Kidney epithelial cell (primary cell): ENCODE data around the gene AMPD3. TPM values are rescaled to one million over a fixed set of nuclear protein-coding genes. Genes with fewer than 3 reads are reported as not detected.

Experiments used
- DNase-seq: peaks from one replicate; pipeline ENCODE4 v3.0.0-alpha.2; 2010; ENCODE audit warnings: low read depth
- H3K27me3 ChIP-seq: 2 replicates; pipeline ENCODE4 v1.6.0; 2011; ENCODE audit warnings: low read length; ENCODE audit not compliant: control insufficient read depth, insufficient read depth
- H3K36me3 ChIP-seq: 2 replicates; pipeline ENCODE4 v1.5.1; 2011; ENCODE audit warnings: low read length; ENCODE audit not compliant: control insufficient read depth, insufficient read depth
- H3K4me3 ChIP-seq: 2 replicates; pipeline ENCODE4 v1.5.1; 2011; ENCODE audit warnings: low read depth, mild to moderate bottlenecking, control low read depth, low read length
- total RNA-seq: library from RNA; depleted of rRNA; stranded (reverse); fragments of >200 nt; gene quantifications from 2 replicates; pipeline ENCODE4 v1.2.3, GENCODE V29; 2015
- TF ChIP-seq, protein P1 (sequence below): IDR thresholded peaks from 2 replicates; pipeline ENCODE4 v1.5.1; 2011; ENCODE audit warnings: mild to moderate bottlenecking, moderate library complexity, low read length, control low read depth, inconsistent platforms; ENCODE audit not compliant: insufficient read depth, poor library complexity, severe bottlenecking

AMPD3 gene
- total RNA-seq, 1 donor from 2014 or later: 6.6 TPM

DNA sequence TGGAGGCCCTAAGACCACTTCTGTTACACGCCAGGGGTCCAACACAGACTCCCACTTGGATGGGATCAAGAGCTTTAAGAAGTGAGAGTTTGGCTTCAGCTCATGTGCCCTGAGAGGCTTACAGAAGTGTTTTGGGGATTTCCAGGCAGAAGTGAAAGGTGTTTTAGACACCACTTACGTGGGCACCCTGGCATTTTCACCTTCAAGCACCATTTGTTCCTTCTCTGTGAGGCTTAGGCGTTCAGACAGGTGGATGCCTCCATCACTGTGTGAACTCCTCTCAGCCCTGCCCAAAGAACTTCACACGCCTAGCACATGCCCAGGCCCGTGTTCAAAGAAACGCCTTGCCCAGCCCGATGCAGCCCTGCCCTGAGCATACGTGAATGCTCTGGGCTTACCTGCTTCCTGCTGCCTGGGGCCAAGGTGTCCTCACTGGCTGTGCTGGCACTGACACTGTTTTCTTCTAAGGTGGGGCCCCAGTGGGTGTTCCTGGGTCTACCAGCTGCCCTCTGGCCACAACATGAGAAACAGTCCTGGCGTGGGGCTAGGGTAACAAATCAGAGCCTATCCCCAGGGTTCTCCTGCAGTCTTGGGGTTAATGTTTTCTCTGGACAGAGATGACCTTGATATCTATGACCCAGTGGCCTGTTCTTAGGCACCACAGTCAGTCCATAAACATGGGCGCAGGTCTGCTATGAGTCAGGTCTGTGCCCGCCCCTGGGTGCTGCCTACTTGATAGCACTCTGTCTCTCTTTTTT lies 34.0 kb downstream of the AMPD3 start:
- Histone ChIP-seq H3K36me3 (no peaks in the 10 kb centered on the region), H3K27me3 (no peaks in the 10 kb centered on the region), H3K4me3 (no peak overlapping the region)
- TF ChIP-seq, protein P1, sequence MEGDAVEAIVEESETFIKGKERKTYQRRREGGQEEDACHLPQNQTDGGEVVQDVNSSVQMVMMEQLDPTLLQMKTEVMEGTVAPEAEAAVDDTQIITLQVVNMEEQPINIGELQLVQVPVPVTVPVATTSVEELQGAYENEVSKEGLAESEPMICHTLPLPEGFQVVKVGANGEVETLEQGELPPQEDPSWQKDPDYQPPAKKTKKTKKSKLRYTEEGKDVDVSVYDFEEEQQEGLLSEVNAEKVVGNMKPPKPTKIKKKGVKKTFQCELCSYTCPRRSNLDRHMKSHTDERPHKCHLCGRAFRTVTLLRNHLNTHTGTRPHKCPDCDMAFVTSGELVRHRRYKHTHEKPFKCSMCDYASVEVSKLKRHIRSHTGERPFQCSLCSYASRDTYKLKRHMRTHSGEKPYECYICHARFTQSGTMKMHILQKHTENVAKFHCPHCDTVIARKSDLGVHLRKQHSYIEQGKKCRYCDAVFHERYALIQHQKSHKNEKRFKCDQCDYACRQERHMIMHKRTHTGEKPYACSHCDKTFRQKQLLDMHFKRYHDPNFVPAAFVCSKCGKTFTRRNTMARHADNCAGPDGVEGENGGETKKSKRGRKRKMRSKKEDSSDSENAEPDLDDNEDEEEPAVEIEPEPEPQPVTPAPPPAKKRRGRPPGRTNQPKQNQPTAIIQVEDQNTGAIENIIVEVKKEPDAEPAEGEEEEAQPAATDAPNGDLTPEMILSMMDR: no peak
- no peak for DNase-seq

DNA sequence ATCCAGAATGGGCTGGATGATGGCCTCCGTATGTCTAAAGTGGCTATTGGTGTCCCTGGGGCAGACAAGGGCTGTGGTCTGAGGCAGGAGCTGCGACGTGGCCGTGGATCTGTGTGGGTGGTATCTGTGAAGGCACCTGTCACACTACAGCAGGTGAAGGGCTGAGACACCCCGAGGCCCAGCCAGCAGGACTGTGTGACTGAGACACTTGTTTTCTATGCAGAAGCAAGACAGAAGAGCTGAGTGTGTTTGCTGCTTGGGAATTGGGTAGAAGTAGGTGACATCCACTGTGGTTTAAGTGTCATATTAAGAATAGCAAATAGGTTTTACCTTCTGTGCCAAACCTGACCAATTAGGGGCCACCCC lies 35.0 kb downstream of the AMPD3 start:
- TF ChIP-seq, protein P1: no peak
- Histone ChIP-seq H3K36me3 (no peaks in the 10 kb centered on the region), H3K4me3 (no peak overlapping the region), H3K27me3 (no peaks in the 10 kb centered on the region)
- no peak for DNase-seq

DNA sequence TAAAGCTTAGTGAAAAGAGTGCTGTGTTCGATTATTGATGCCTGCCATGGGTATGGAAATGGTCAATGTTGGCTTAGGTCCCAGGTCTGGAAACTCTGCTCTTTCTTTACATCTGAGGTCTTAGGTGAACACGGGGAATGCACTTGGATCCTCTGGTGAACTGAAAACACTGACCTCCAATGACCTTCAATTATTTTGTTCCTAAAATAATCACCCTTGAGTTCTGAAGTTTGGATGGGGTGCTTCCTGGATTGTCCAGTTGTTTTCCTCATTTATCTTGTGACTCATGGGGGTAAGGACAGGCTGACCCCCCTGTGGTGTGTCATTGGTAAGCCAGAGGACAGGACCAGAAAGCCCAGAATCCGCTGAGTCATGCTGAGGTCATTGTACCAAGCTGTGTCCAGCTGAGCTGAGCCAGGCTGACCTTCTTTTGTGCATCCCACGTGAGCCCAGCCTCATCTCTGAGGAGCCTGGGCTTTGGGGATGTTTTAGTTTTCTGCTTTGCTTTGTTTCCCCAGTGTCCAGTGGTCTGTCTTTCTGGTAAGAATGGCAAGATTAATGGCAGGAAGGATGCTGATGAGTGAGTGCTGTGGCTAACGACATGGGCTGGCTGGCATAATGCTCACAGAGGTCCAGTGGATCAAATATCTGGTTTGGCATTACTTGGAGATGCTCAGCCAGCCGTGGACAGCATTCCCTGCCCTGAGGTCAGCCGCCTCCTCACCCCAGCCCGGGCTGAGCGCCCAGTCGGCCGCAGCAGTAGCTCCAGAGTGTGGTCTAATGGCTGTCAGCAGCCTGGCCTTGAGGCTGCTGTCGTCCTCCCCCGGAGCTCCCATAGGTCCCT lies 35.6 kb downstream of the AMPD3 start:
- peak; percentile 94 for DNase-seq
- Histone ChIP-seq H3K4me3 (no peak overlapping the region), H3K27me3 (no peaks in the 10 kb centered on the region), H3K36me3 (no peaks in the 10 kb centered on the region)
- TF ChIP-seq, protein P1: no peak

DNA sequence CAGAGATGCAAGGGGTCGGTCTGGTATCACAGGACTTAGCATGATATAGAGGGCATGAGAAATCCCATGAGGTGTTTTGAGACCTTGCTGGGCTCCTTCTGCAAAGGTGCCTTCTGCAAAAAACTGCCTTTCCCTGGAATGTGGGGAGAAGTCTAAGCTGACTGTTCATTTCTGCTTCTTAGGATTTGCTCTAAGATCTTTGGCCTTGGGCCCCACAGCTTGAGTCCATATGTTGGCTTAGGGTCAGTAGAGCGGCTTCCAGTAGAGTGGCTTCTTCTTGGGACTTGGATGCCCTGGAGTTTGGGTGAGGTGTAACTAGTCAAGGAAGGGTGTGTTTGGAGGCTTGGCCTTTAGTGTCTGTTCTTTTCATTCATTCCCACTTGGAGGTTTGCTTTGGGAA lies 37.0 kb downstream of the AMPD3 start:
- TF ChIP-seq, protein P1: no peak
- Histone ChIP-seq H3K27me3 (no peaks in the 10 kb centered on the region), H3K36me3 (no peaks in the 10 kb centered on the region), H3K4me3 (no peak overlapping the region)
- no peak for DNase-seq

DNA sequence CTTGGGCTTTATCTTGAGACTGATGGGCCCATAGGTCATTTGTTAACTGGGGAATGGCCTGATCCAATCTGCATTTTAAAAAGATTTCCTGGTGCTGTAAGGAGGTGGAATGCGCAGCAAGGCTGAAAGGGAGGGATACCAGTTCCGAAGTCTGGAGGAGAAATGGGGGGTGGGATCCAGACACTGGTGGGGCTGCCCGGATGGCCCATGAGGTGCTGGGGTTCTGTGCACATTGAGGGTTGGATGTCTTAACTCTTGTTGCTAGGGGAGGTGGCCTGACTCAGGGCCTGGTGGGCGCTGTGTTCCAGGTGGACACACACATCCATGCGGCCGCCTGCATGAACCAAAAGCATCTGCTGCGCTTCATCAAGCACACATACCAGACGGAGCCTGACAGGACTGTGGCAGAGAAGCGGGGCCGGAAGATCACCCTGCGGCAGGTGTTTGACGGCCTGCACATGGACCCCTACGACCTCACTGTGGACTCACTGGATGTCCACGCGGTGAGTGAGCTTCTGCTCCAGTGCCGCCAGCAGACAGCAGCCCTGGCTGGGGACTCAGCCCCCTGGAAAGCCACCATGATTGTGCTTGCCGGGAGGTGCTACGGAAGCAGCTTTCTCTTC lies 38.1 kb downstream of the AMPD3 start:
- DNase-seq: no peak
- H3K36me3 ChIP-seq: no peaks in the 10 kb centered on the region
- TF ChIP-seq, protein P1: no peak

More for the DNA sequence above, 38.1 kb downstream of the AMPD3 start:
- Histone ChIP-seq H3K27me3 (no peaks in the 10 kb centered on the region), H3K4me3 (no peak overlapping the region)
